Fibroblast of pulmonary artery (primary cell): ENCODE data around the gene NCAPG2.
"Not testable (repeated sequence)": the region's sequence is repeated elsewhere in the genome, so short reads cannot be mapped to it uniquely, and the experiment has no call there.

Experiments used
- DNase-seq: peaks from one replicate; pipeline ENCODE4 v3.0.0-alpha.2; 2010; ENCODE audit warnings: low read depth
- H3K4me3 ChIP-seq: replicated peaks from 2 replicates; pipeline ENCODE4 v1.5.1; 2011; ENCODE audit warnings: low read depth, mild to moderate bottlenecking, control low read depth, low read length, moderate library complexity
- TF ChIP-seq, protein P1 (sequence below): IDR thresholded peaks from 2 replicates; pipeline ENCODE4 v1.5.1; 2011; ENCODE audit warnings: mild to moderate bottlenecking, control low read depth, low read length, inconsistent platforms; ENCODE audit errors: missing control alignments

NCAPG2 gene

GRCh38 chr7:158702196-158702595, 2.4 kb downstream of the NCAPG2 start:
- no peak overlapping the region for H3K4me3 ChIP-seq
- TF ChIP-seq, protein P1, sequence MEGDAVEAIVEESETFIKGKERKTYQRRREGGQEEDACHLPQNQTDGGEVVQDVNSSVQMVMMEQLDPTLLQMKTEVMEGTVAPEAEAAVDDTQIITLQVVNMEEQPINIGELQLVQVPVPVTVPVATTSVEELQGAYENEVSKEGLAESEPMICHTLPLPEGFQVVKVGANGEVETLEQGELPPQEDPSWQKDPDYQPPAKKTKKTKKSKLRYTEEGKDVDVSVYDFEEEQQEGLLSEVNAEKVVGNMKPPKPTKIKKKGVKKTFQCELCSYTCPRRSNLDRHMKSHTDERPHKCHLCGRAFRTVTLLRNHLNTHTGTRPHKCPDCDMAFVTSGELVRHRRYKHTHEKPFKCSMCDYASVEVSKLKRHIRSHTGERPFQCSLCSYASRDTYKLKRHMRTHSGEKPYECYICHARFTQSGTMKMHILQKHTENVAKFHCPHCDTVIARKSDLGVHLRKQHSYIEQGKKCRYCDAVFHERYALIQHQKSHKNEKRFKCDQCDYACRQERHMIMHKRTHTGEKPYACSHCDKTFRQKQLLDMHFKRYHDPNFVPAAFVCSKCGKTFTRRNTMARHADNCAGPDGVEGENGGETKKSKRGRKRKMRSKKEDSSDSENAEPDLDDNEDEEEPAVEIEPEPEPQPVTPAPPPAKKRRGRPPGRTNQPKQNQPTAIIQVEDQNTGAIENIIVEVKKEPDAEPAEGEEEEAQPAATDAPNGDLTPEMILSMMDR = no peak
- no peak for DNase-seq

DNA sequence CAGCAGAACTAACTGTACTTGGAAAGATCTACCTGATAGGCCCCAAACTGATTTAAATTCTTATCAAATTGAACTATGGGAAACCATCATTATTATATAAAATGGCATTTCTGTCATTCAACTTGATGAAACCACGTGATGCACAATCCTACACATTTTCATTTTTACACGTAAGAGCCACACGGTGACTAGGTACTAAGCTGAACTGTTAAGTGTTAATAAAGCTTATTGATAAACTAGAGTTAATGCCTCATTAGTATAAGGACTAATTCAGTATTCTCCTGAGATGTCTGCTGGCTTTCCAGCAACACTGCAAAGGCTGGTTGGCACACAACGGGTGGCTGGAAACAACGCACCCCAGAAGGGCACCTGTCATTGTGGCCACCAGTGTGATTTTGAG, 4.6 kb downstream of the NCAPG2 start:
- DNase-seq = no peak
- no peak overlapping the region for H3K4me3 ChIP-seq
- TF ChIP-seq, protein P1 = no peak

DNA sequence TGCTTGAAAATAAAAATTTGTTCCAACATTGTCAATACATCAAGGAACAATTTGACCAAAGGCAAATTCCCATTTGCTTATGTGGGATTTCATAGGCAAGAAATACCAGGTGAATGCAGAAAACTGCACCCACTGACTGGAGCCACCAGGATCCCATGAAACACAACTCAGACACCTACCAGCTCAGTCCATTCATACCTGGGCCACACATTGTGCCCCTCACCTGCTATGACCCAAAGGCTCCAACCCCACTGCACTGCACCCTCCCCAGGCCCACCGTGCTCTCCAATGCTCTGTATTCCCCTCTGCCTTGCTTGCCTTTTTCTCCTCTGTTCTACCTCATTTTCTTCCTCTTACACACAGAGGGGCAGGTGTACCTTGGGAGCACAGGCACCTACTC, 5.3 kb downstream of the NCAPG2 start:
- H3K4me3 ChIP-seq = no peak overlapping the region
- DNase-seq = no peak
- TF ChIP-seq, protein P1 = no peak

- DNase-seq = no peak
- TF ChIP-seq, protein P1 = no peak
- H3K4me3 ChIP-seq = no peak overlapping the region
Measured at GRCh38 chr7:158698657-158699195, 5.9 kb downstream of the NCAPG2 start.

DNA sequence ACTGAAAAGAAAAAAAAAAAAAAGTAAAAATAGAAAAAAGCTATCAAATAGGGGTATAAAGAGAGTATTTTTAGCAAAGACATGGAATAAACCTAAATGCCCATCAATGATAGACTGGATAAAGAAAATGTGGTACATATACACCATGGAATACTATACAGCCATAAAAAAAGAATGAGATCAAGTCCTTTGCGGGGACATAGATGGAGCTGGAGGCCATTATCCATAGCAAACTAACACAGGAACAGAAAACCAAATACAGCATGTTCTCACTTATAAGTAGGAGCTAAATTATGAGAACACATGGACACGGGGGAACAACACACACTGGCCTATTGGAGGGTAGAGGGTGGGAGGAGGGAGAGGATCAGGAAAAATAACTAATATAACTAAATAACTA, 7.0 kb downstream of the NCAPG2 start:
- H3K4me3 ChIP-seq, DNase-seq: not testable (repeated sequence)

DNA sequence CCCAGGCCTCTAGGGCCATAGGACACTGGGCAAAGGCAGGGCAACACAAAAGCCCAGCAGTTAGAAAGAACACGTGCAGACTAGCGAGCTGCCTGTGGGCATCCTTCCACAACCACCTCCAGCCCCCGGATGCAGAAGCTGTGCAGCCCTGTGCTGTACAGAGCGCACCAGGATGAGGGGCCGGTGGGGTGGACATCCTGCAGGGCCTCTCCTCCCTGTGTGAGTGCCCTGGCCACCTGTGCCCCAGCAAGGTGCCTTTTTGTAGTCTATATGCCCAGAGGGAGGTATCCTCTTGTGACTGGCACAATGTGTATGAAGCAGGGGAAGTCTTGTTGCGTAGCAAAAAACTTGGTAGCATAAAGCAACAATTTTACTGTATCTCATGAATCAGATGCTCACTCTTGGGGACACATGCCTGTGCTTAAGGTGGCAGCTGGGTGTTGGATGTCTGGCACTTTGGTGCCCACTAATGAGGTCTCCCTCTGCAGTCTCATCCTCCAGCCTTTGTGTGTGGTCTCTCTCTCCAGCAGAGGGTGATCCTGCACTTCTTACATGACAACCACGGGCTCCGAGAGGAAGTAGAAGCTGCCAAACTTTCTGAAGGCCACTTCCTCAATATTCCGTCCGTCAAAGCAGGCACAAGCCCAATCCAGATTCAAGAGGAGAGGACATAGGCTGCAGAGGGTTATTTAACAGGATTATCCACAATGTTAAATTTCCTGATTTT, 8.7 kb downstream of the NCAPG2 start:
- no peak overlapping the region for H3K4me3 ChIP-seq
- peak; percentile 92 for DNase-seq
- TF ChIP-seq, protein P1 = peak; percentile 86

GRCh38 chr7:158695056-158695455, 9.5 kb downstream of the NCAPG2 start:
- DNase-seq = no peak
- no peak overlapping the region for H3K4me3 ChIP-seq
- TF ChIP-seq, protein P1 = no peak
